HK-2 (cell line): Measurements from ENCODE around the gene MSL2.
"Not testable (repeated sequence)": the region's sequence is repeated elsewhere in the genome, so short reads cannot be mapped to it uniquely, and the experiment has no call there.

Experiments used
- DNase-seq: peaks from one replicate; pipeline ENCODE4 v3.0.0-alpha.2; 2018; ENCODE audit not compliant: unreplicated experiment

Gene MSL2, protein sequence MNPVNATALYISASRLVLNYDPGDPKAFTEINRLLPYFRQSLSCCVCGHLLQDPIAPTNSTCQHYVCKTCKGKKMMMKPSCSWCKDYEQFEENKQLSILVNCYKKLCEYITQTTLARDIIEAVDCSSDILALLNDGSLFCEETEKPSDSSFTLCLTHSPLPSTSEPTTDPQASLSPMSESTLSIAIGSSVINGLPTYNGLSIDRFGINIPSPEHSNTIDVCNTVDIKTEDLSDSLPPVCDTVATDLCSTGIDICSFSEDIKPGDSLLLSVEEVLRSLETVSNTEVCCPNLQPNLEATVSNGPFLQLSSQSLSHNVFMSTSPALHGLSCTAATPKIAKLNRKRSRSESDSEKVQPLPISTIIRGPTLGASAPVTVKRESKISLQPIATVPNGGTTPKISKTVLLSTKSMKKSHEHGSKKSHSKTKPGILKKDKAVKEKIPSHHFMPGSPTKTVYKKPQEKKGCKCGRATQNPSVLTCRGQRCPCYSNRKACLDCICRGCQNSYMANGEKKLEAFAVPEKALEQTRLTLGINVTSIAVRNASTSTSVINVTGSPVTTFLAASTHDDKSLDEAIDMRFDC

DNA sequence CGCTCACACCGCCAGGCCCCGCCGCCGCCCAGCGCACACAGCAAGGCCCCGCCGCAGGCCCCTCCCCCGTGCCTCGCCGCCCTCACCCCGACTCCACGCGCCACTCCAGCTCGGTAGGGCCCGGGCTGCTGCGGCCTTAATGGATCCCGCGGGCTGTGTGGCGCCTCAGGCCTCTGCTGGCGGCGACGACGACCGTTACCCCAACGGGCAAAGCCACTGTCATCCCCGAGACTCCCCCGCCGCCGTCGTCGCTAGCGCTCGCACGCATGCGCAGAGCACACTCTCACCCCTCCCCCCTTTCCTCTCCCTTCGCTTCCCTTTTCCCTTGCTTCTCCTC lies at the start of gene MSL2:
Gene MSL2, minus strand, starts transcription at position 272 of the 337 bp plus-strand sequence. CDS start 1,222 bp downstream, outside the sequence.
- DNase-seq: peak; percentile 80

DNA sequence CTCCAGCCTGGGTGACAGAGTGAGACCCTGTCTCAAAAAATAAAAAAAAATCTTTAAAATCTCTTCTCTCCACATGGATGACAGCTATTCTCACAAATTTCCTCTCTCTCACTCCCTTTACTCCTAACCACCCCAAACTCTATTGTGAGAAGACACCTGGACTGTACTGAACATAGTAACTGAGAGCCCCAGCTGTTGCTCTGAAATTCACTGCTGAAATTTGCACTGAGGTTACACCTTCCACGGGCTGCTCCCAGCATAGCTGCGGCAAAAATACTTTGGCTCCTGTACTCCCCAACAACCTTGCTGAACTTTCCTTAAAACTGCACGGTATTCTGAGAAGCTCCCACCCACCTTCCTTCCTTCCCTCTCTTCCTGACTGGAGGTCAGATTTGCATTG lies 49.6 kb upstream of the MSL2 start:
- no peak for DNase-seq

DNA sequence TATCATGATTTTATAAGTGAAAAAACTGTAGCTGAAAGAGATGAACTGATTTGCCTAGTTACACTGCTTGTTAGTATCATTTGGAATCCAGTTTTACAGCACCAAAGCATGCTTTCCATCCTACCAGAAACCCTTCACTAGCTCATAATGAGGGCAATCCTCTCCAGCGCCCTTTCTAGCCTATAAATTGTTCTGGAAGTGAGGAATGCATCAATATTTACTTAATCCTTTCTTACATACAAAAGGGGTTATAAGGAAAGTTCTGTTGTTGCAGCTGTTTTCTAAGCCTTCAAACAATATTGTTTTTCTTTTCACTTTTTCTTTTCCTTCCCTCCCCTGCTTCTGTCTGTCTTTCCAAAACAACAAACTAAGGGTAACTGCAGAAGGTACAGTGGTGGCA lies 43.0 kb upstream of the MSL2 start:
- DNase-seq: no peak

DNA sequence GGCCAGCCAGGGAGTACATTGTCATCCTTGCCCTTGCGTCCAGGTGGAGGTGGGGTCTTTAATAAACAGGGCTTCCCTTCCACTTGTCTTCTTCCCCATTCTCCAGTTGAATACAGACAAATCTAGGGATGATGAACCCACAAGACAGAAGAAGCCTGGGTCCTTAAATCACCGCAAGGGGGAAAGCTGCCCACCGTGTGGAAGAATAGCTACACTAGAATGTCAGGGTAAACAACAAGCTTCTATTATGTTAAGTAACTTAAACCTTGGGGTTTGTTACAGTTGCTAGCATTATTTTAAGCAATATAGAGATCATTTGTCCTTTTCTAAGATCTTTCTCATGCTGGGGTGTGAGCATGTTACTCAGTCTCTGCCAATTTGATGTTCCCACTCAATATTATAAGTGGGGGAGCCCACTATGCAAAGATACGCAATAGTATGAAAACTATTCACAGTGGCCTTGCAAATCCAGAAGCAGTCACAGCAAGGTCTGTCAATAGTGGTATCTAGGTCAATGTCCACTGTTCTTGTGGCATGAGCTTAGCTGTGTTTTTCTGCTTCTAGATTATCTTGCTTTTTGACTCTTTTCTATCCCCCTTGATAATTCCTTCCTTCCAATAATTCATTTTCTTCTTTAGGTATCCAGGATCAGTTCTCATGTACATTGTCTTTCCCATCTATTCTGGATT lies 42.0 kb upstream of the MSL2 start:
- DNase-seq: no peak

DNA sequence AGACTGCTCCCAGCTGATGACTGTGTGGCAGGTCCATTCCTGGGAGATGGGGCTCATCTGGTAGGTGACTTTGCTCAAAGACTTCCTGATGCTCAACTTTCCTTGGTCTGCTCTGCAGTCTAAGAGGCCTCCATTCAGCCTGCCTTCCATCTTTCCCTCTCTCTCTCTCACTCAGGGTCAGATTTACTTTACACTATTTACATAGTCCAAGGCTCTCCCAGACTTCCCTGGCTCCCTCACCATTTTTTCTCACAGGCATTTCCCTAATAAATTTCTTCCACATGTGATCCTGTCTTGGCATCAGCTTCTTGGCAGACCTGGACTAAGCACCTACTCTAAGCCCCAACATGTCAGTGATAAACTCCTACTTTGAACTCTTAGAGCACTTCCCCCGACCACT lies 41.0 kb upstream of the MSL2 start:
- DNase-seq: no peak

DNA sequence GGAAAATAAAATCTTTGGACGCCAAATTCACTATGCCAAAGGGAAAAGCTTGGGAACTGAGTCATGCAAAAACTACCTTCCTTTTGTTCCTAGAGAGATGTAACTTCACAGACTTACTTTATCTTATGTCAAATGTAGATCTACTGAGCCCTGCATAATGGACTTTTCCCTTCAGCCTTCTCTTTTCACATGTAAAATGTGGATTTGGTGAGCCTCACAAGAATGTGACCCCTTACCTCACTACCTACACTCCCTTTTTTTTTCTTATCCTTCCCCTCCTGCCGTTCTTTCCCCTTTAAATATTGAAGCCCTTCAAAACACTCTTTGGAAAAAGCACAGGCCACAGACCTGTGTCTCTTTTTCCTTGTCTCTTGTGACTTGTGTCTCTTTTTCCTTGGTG lies 40.0 kb upstream of the MSL2 start:
- no peak for DNase-seq

DNA sequence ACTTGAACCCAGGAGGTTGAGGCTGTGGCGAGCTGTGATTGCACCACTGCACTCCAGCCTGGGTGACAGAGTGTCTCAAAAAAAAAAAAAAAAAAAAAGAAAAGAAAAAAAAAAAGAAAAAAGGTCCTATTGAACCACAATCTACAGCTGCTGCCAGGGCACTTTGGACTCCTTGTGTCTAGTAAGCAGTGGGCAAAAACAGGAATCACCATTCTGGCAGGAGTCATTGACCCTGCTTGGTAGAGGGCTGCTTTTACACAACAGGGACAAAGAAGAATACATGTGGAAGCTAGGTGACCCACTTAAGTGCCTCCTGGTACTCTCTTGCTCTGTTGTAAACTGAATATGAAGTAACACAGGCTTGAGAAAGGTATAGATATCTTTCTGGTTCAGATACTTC lies 39.4 kb upstream of the MSL2 start:
- no peak for DNase-seq

DNA sequence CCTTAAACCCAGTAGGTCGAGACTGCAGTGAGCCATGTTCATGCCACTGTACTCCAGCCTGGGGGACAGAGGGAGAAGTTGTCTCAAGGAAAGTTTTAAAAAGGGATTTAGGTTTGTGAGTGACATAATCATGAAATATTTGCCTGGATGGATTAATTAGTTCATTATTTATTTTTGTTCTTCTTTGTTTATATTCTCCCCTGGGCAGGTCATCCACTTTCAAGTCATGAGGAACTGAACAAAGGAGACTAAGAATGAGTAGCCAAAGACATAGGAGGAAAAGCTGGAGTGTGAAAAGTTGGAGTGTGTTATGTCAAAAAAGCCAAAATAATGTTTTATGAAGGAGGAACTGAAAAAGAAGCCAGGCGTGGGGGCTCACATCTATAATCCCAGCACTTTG lies 36.3 kb upstream of the MSL2 start:
- DNase-seq: no peak

DNA sequence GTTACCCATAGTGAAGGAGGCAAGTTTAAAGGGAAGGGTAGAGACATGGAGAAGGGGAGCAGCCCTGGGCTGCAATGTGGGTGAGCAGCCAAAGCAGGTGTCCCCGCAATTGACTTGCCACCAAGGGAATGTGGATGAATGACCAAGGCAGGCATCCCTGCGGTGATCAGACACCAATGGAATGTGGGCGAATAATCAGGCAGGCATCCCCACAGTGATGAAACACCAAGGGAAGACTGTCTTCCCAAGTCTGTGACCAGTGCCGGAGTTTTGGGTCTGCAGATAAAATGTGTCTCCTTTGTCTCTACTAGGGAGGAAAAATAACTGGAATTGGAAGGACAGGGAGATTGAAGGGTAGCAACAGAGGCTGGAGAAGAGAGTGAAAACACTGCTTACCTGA lies 26.6 kb upstream of the MSL2 start:
- peak; percentile 27 for DNase-seq

DNA sequence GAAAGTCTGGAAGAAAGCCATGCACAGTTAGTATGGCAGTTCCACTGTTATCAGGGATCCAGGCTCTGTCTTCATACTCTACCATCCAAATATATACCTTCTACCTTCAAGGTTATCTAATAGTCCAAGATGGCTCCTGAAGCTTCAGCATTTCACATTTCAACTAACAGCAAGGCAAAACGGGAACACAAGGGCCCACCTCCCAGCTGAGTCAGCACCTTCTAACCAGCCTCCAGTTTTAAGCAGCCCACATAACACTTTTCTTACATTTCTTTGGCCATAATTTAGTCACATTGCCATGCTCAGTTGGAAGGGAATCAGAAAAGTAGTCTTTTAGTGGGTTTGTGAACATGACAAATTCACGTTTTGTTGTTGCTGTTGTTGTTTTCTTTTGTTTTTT lies 15.4 kb upstream of the MSL2 start:
- no peak for DNase-seq

DNA sequence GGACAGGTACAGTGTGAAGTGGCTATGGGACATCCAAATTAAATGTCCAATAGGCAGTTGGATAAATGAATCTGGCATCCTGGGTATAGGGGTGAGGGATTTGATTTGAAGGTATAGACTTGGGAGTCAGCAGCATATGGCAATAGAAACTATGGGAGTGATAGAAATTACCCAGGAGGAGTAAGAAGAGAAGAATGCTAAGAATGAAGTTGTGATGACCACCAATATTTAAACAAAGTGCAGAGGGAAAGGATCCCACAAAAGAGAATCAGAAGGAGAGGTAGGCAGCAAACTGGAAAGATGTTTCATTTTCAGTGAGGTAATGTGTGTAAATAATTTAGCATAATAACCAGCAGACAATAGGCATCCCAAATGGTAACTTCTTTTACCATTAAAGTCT lies 13.8 kb upstream of the MSL2 start:
- DNase-seq: no peak

DNA sequence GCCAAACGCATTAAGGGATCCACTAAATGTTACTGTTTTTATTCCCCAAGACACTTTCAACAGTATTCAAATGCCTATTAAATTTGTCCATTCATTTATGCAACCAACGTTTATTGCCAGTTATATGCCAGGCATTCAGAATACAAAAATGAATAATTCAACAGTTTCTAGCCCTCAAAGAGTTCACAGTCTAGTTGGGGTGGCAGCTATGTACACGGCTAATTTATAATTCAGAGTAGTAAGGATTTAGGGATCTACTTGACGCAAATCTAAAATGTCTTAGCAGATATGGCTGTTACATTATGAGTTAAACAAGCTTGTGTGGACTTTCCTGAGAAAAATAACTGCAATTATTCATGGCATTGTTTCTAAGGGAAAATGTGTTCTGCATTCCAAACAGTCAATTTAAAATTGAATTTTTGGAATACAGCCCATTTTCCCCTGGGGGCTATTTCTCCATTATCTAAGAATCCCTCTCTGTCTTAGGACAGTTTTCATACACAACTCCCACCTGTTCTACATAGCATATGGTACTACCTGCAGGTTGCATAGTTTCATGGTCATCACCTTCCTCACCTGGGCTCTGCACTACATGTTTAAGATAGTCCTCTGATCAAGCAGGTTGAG lies 11.5 kb upstream of the MSL2 start:
- DNase-seq: no peak

DNA sequence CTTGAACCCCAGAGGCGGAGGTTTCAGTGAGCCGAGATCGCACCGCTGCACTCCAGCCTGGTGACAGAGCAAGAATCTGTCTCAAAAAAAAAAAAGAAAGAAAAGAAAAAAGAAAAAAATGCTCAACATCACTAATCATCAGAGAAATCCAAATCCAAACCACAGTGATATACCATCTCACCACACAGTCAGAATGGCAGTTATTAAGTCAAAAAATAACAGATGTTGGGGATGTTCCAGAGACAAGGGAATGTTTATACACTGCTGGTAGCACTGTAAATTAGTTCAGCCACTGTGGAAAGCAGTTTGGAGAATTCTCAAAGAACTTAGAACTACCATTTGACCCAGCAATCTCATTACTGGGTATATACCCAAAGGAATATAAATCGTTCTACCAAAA lies 3.1 kb upstream of the MSL2 start:
- DNase-seq: not testable (repeated sequence)

DNA sequence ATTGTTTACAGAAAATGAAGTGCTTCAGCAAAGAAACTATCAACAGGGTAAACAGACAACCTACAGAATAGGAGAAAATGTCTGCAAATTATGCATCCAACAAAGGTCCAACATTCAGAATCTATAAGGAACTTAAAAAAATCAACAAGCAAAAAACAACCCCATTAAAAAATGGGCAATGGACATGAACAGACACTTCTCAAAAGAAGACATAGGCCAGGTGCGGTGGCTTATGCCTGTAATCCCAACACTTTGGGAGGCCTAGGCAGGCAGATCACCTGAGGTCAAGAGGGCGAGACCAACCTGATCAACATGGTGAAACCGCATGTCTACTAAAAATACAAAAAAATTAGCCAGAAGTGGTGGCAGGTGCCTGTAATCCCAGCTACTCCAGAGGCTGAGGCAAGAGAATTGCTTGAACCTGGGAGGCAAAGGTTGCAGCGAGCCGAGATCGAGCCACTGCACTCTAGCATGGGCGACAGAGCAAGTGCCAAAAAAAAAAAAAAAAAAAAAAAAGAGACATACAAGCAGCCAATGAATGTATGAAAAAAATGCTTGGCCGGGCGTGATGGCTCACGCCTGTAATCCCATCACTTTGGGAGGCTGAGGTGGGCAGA lies 2.4 kb upstream of the MSL2 start:
- DNase-seq: not testable (repeated sequence)

DNA sequence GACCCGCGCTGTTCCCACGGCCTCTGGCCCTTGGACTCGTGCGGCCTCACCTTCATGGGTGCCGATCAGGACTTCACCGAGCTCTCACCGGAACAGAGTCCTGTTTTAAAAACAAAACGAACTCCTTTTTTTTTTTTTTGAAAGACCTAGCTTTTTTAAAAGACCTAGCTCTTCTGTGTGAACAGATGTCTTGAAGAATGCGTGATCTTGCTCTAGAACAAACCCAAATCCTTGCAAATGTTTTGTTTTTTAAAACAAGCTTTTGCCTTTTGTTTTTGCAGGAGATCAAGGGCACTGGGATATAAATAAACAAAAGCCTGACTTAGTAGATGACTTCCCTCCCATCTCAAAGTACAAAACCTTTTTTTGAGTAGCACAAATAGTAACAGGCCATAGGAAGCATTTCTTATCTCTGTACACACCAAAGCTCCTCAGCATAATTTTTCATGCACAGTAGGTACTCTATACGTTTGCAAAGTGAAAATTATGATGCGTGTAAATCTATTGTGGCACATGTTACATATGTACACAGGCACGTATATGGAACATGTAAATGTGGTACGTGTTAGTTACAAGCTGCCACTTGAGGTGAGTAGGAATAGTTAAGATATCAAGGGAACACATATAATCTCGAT lies 1.1 kb upstream of the MSL2 start:
- DNase-seq: no peak

DNA sequence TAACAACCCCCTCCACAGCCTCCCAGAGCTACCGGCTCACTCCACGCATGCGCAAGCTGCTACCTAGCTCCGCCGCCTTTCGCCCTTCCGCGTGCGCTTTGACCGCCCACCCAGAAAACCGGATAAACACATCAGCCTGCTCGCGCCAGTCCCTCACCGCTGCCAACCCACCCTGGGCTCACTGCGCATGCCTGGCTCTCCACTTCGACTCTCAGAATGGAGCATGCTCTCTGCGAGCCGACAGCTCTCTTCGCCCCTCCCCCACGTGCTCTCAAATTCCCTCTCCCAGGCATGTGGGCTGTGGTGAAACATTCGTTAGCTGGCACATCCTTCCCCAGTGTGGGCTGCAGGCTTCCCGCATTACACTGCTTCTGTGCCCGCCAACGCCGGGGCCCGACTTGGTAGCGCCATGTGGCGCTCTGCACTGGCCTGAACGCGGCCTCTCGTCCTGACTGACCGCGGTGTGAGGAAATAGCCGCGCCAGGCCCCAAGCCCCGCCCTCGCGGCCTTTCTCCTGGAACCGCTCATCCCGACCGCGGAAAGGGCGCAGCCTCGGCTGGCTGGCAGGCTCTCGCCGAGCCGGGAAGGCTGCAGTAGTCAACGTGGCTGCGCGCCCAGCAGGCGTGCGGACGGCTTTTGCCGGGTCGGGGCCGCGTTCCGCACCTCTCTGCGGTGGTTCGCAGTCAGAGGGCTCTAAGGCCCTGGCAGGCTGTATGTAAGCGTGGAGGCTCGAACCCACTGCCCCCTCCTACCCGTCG lies 445 bp upstream of the MSL2 start:
- peak; percentile 100 for DNase-seq

DNA sequence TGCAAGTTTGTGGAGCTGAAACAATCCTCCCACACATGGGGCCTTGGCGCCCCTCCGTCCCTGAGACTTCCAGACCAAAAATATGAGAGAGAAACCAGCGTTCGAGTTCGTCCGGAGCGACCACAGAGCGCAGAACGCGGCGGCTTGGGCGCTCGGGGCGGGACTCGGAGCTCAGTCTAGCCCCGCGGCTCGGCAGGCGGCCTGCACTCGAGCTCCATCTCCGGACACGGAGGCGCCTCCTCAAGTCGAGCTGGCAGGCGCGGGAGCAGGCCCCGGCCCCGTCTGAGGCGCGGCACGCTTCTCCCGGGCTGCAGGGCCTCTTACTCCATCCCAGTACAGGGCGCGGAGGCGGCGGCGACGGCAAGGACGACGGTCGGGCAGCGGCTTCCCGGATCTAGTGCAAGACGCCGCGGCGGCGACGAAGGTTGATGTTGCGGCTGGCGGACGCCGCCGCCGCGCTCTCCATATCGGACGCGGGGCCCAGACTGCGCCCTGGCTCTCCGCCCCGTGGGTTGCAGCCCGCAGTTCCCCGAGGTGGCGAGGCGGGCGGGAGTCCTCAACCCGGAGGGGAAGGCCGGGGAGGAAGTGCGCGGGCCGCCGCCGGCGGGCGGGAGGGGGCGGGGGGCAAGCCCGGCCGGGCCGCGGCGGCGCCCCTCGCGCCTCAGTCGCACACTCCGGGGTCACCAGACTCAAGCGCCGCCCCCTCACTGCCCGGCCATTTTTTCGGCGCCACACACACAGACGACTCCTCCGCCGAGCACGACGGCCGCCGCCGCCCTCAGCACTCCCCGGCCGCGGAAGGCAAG lies 674 bp downstream of the MSL2 start:
- peak; percentile 63 for DNase-seq

DNA sequence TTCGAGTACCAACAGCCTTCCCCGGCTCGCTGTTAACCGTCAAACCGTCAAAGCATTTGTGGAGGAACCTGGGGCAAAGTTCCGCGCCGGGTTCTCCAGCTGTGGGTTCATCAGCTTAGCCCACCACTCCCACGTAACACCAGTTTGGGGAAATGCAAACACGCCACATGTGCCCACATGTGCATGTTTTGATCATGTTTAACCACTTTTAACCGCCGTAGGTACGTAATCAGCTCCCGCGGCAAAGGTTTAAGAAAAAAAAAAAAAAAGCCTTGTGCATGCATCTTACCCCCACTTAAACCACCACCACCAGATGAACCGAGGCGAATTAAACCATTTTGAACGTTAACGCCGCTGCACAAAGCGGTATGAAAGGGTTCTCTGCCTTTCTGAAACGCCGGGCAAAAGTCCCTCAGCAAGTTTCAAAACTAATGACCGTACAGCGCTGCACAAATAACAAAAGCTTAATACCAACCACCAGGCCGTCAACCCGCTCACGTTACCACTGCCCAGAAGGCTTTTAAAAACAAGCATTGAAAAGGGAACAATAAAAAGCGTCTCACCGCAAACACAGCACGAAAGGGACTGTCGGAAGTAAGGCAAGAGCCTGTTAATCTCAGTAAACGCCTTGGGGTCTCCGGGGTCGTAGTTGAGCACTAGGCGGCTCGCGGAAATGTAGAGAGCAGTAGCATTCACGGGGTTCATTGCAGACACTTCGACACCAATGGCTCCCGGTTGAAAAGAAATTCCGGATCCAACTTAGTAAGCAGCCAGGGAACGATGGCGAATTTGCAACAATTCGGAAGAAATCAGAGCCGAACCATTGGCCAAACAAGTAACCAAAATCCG lies 1.5 kb downstream of the MSL2 start:
- peak; percentile 11 for DNase-seq
